Left kidney (tissue), 2 donors: ENCODE measurements around the gene CDKN1C. TPM values are rescaled to one million over a fixed set of nuclear protein-coding genes. Genes with fewer than 3 reads are reported as not detected.

ENCODE experiments used
- DNase-seq: peaks from one replicate; pipeline ENCODE4 v3.0.0-alpha.2; 2013
- polyA plus RNA-seq: library from polyadenylated mRNA; unstranded; fragments of 120-200 nt; gene quantifications from one replicate; pipeline ENCODE4 v1.2.1, GENCODE V29; 2013; ENCODE audit not compliant: insufficient read length

Gene CDKN1C
- polyA plus RNA-seq, 1 donor = 90.1 TPM

GRCh38 chr11:2870969-2871680 lies 14.4 kb downstream of the CDKN1C start:
- no peak for DNase-seq

DNA sequence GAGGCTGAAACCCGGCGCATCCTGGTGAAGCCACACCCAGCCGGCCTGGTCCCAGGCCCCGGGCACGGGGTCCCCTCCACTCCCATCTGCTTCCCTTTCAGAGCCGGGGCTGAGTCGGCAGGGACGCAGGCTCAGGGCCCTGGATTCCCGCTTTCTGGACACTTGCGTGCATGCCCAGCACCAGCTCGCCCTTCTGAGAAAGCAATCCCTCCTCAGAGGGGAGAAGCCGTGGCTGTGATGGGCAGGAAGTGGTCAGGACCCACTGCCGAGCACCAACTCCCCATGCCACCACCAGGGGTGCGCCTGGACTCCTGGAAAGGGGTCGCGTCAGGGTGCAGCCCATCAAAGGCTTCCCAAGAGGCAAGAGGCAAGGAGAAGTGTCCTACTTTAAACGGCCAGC lies 15.1 kb downstream of the CDKN1C start:
- no peak for DNase-seq

DNA sequence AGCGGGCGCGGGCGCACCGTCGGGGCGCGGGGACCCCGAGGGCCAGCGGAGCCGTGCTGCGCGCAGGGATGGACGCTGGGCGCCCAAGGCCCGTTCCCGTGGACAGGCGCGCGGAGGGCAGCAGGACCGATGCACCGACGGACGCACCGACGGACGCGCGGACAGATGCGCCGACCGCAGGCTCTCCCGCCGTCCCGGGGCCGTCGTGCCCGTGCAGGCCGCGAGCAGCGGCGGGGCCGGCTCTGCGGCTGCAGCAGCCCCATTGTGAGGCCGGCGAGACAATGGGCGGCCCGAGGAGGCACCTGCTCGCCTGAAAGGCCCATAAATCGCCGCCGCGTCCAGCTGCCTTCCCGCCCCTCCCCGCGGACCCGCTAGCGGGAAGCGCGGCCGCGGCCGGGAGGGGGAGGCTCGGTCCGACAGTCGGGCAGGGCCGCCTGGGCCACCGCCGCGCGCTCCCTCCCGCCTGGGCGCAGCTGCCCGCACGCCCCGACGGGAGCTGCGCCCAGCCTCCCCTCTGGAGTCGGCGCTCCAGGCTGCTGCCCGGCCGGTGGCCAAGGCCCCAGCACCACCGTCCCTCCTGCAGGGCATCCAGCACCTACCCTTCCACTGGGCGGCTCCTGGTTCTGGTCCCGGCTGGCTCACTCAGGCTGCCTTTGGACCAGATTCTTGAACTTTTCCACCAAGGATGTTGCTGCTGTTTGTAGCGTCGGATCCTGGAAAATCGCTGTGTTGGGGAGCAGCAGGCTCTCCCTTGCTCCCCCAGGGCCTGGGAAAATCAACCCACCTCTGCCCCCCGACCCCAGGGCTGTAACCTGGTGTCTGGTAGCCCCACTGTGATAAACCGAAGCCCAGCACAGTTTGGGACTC lies 15.8 kb downstream of the CDKN1C start:
- no peak for DNase-seq

DNA sequence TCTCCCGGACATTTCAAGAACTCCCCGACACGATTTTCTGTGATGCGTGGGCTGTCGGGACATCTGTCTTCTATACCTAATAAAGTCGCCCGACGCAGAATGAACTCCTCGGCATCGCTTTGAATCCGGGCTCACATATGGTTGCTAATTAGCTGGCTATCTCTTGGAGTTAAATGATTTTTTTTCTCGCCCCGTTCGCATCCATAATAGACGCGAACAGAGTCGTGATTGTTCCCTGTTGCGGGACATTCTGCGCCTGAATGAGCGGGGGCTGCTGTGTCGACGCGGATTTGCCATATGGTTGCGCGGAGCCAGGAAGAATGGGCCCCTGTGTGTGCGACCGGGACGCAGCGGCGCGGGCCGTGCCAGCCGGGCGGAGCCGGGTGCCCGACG lies 16.4 kb downstream of the CDKN1C start:
- no peak for DNase-seq

GRCh38 chr11:2868506-2869133 lies 17.0 kb downstream of the CDKN1C start:
- no peak for DNase-seq

GRCh38 chr11:2867722-2868505 lies 17.7 kb downstream of the CDKN1C start:
- DNase-seq = no peak

DNA sequence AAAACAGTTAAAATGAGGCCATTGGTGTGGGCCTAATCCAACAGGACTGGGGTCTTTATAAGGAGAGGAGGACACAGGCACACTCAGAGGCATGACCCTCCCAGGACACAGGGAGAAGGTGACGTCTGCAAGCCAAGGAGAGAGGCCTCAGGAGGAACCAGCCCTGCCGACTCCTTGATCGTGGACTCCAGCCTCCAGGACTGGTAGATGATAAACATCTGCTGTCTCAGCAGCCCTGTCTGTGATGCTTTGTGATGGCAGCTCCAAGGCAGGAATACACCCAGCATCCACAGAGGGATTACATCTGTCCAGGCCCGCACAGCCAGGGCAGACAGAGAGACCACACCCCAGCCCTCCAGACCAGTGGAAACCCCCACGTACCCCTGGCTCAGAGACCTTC lies 18.4 kb downstream of the CDKN1C start:
- no peak for DNase-seq

GRCh38 chr11:2865922-2866577 lies 19.5 kb downstream of the CDKN1C start:
- no peak for DNase-seq

DNA sequence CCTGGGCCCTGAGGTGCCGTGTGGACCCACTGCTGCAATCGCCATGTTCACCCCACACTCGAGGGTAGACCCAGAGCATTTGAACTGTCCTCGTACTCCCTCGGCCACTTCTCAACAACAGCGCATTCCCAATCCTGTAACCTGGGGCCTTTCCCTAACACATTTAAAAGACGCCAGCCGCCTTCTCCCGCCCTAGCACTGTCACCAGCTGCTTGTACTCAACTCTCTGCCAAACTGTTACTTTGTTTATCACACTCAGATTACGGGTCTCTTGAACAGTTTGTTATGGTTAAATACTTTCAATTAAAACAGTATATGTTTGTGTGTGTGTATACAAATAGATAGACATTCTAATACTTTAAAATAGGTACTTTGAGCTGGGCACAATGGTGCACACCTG lies 20.7 kb downstream of the CDKN1C start:
- no peak for DNase-seq

DNA sequence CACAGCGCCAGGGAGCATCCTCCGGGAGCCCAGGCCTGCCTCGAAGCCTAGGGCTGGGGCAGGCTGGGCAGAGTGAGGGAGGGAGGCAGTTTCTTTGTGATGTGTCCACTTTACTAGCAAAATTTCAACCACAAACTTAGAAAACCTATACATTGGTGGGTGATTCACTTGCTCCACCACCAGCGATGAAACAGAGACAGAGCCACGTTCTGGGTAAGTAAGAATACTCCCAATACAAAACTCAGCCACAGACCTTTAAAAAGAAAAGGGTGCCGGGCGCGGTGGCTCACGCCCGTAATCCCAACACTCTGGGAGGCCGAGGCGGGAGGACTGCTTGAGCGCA lies 22.3 kb downstream of the CDKN1C start:
- DNase-seq = no peak

- no peak for DNase-seq
These were observed 22.9 kb downstream of the CDKN1C start for GRCh38 chr11:2862395-2863275.

GRCh38 chr11:2860636-2861035 lies 24.9 kb downstream of the CDKN1C start:
- no peak for DNase-seq

DNA sequence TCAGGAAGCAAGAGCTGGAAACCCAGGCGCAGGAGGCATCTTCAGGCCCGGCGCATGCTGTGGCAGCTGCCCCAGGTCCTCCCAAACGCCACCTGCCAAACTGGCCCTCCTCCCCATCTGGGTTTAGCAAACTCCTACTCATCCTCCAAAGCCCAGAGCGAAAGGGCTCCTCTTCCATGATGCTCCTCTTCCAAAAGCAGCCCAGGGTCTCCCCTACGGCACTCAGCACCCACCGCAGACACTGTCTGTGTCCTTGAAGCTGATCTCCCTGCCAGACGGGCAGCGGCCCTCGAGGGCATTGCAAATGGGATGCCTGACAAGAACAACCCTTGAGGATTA lies 25.9 kb downstream of the CDKN1C start:
- no peak for DNase-seq

DNA sequence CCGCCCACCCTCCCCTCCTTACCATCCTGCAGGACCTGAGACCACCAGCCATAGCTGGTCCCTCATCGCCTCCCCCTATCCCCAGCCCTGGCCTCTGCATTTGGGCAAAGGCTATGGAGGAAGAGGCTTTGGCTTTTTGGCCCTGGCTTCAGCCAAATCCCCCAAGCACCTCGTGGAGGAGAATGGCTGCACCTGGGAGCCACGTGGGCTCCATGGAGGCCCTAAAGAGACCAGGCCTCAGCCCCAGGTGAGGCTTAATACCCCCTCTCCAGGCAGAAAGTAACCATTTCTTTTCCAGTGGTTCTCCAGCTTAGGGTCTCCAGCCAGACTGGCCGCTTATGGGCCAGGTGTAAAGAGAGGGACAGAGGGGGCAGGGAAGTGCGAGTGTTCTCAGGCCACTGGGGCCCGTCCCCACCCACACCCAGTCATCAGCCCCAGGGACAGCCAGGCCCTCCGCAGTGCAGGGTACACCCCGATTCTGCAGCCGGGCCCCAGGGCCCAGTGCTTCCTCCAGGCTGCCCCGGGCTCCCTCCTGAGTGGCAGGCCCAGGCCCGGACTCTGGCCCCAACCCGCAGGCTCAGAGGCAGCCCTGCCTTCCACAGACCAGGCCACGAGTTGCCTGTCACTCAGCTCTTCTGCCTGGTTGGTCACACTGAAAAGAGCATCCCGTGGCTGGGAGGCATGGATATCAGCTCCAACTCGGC lies 26.4 kb downstream of the CDKN1C start:
- DNase-seq = no peak

- no peak for DNase-seq
These were observed 27.7 kb downstream of the CDKN1C start for GRCh38 chr11:2857918-2858317.

DNA sequence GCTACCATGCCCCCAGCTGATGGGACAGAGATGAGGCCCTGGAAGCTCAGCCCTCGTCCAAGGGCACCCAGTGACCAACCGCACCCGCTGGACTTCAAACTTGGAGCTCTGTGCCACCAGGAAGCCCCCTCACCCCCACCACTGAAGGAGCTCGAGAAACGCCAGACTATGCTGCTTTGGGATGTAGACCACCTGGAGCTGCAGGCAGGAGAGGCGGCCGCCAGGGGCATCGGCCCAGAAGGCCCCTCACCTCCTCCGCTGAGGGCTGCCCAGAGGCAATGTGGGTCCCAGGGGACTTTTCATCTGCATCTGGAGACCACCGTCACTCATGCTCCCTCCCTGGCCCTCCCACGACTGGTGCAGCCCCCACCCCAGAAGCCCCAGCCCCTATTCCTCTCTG lies 28.3 kb downstream of the CDKN1C start:
- DNase-seq = no peak

GRCh38 chr11:2855162-2855561 lies 30.4 kb downstream of the CDKN1C start:
- no peak for DNase-seq

GRCh38 chr11:2853997-2854560 lies 31.5 kb downstream of the CDKN1C start:
- DNase-seq = no peak

GRCh38 chr11:2853401-2853800 lies 32.2 kb downstream of the CDKN1C start:
- no peak for DNase-seq
